Gastrocnemius medialis (tissue), 4 donors: ENCODE data around the gene CCR1.

Source experiments
- POLR2A ChIP-seq, 2 donors: fragments of 450-650 bp; IDR thresholded peaks; one replicate each; pipeline ENCODE4 v1.6.1; 2017; ENCODE audit warnings: antibody characterized with exemption in 2 of 2, mild to moderate bottlenecking in 2 of 2, moderate library complexity in 2 of 2
- TF ChIP-seq, protein P1 (sequence below), 5 experiments: fragments of 450-650 bp in 3 of 5; fragments of 200-600 bp in 2 of 5; sonication (generic) in 2 of 5; IDR thresholded peaks in 4 of 5; conservative IDR thresholded peaks in 1 of 5; 1 replicate in 4 of 5; 2 replicates in 1 of 5; pipeline ENCODE4 v1.5.1; 2016 to 2019; ENCODE audit warnings: antibody characterized with exemption in 5 of 5, mild to moderate bottlenecking in 3 of 5, moderate library complexity in 3 of 5

GRCh38 chr3:46208167-46208704 lies at the start of gene CCR1:
- TF ChIP-seq, protein P1, sequence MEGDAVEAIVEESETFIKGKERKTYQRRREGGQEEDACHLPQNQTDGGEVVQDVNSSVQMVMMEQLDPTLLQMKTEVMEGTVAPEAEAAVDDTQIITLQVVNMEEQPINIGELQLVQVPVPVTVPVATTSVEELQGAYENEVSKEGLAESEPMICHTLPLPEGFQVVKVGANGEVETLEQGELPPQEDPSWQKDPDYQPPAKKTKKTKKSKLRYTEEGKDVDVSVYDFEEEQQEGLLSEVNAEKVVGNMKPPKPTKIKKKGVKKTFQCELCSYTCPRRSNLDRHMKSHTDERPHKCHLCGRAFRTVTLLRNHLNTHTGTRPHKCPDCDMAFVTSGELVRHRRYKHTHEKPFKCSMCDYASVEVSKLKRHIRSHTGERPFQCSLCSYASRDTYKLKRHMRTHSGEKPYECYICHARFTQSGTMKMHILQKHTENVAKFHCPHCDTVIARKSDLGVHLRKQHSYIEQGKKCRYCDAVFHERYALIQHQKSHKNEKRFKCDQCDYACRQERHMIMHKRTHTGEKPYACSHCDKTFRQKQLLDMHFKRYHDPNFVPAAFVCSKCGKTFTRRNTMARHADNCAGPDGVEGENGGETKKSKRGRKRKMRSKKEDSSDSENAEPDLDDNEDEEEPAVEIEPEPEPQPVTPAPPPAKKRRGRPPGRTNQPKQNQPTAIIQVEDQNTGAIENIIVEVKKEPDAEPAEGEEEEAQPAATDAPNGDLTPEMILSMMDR (IDR thresholded peaks at IDR 0.05 in 4 of 5, conservative IDR thresholded peaks at IDR 0.05 in 1 of 5), result peak in 2 of 5 experiments; percentile 12 to 21
- no peak for TF ChIP-seq POLR2A (IDR thresholded peaks at IDR 0.05)
